Naive thymus-derived CD8-positive, alpha-beta T cell (primary cell): Measurements from ENCODE around the gene FZD2. TPM values are rescaled to one million over a fixed set of nuclear protein-coding genes. Genes with fewer than 3 reads are reported as not detected.
"Not testable (repeated sequence)": the region's sequence is repeated elsewhere in the genome, so short reads cannot be mapped to it uniquely, and the experiment has no call there.

Source experiments
- ATAC-seq, 2 donors: fragments of 150-1000 bp; cut with Tn5 transposase in 1 of 2; sonication (Bioruptor Pico), chemical (Tn5 transposase) in 1 of 2; 1 replicate in 1 of 2; 2 replicates in 1 of 2; pipeline ENCODE4 v1.10.0; 2021; ENCODE audit warnings: mild to moderate bottlenecking in 2 of 2, moderate library complexity in 2 of 2
- POLR2A ChIA-PET: fragments of 350-600 bp; sonication (Branson Sonifier 250); formaldehyde crosslinking; loops from one replicate; lab custom pipeline; 2021; ENCODE audit warnings: antibody characterized with exemption; lab: Charles Lee
- DNase-seq, 10 donors: peaks; one replicate each; pipeline versions ENCODE4 v3.0.0 to v3.0.0-alpha.2; 2020 to 2022
- H3K27ac Mint-ChIP-seq, 10 donors: one replicate each; pipeline ENCODE4 v1.8.0; 2020 to 2022; ENCODE audit warnings: mild to moderate bottlenecking in 10 of 10, mixed read lengths in 10 of 10, moderate library complexity in 4 of 10, inconsistent platforms in 1 of 10
- H3K27me3 Mint-ChIP-seq, 5 donors: one replicate each; pipeline ENCODE4 v1.8.0; 2021 to 2022; ENCODE audit warnings: mixed read lengths in 5 of 5
- H3K36me3 Mint-ChIP-seq, 3 donors: one replicate each; pipeline ENCODE4 v1.8.0; 2020 to 2022; ENCODE audit warnings: mixed read lengths in 3 of 3, mild to moderate bottlenecking in 2 of 3, inconsistent platforms in 1 of 3
- H3K4me1 Mint-ChIP-seq, 4 donors: one replicate each; pipeline ENCODE4 v1.8.0; 2021 to 2022; ENCODE audit warnings: mixed read lengths in 4 of 4
- H3K4me3 Mint-ChIP-seq, 10 donors: one replicate each; pipeline ENCODE4 v1.8.0; 2020 to 2022; ENCODE audit warnings: mild to moderate bottlenecking in 10 of 10, mixed read lengths in 10 of 10, moderate library complexity in 6 of 10, inconsistent platforms in 1 of 10
- H3K9me3 Mint-ChIP-seq, 9 donors: one replicate each; pipeline ENCODE4 v1.8.0; 2020 to 2022; ENCODE audit warnings: mixed read lengths in 9 of 9, mild to moderate bottlenecking in 3 of 9, inconsistent platforms in 1 of 9, moderate library complexity in 1 of 9
- polyA plus RNA-seq, 3 donors: library from polyadenylated mRNA; unstranded; fragments of 300-500 nt; fragmentation: Illumina TruSeq; gene quantifications; one replicate each; pipeline ENCODE4 v1.2.3, GENCODE V29; 2021
- total RNA-seq, 8 experiments: library from RNA in 2 of 8; stranded (reverse) in 2 of 8; gene quantifications; one replicate each; pipeline ENCODE4 v1.2.3 and lab custom pipeline; 2021 to 2026

Gene FZD2
- total and polyA plus RNA-seq, 5 experiments from 2014 or later, result 0.16 to 0.34 (median 0.24) TPM; not detected in 2

- peaks cover 4 to 6% (median 4%) of the 10 kb centered on the region in 3 donors for H3K36me3 Mint-ChIP-seq
Observed at GRCh38 chr17:44564429-44564828, 7.1 kb downstream of the FZD2 start.

GRCh38 chr17:44565866-44566443 is 8.7 kb downstream of the FZD2 start:
- POLR2A ChIA-PET, result no interaction called here
- Mint-ChIP-seq H3K27ac (no peak overlapping the region), H3K27me3 (peaks cover 17 to 54% (median 32%) of the 10 kb centered on the region in 5 donors), H3K4me3 (no peak overlapping the region), H3K36me3 (peaks cover 4 to 6% (median 4%) of the 10 kb centered on the region in 3 donors), H3K4me1 (peaks cover 1 to 10% (median 9%) of the 10 kb centered on the region in 4 donors), H3K9me3 (peaks cover 0 to 13% (median 5%) of the 10 kb centered on the region in 9 donors)
- ATAC-seq, result no peak
- no peak for DNase-seq

More at GRCh38 chr17:44564429-44564828, 7.1 kb downstream of the FZD2 start:
- Mint-ChIP-seq H3K9me3 (peaks cover 0 to 13% (median 5%) of the 10 kb centered on the region in 9 donors), H3K4me3 (no peak overlapping the region), H3K27me3 (peaks cover 18 to 67% (median 40%) of the 10 kb centered on the region in 5 donors), H3K27ac (no peak overlapping the region), H3K4me1 (peaks cover 1 to 10% (median 8%) of the 10 kb centered on the region in 4 donors)
- POLR2A ChIA-PET, result no interaction called here
- DNase-seq (no peak), ATAC-seq (no peak)

GRCh38 chr17:44568311-44568944 is 11.1 kb downstream of the FZD2 start:
- H3K4me3 Mint-ChIP-seq, result peak overlapping the region in 6 of 10 donors; percentile 24 to 61 (median 38)
- H3K36me3 Mint-ChIP-seq, ATAC-seq, DNase-seq, POLR2A ChIA-PET: not testable (repeated sequence)
- H3K27me3 Mint-ChIP-seq, result peaks cover 2 to 32% (median 17%) of the 10 kb centered on the region in 5 donors
- peaks cover 0 to 13% (median 5%) of the 10 kb centered on the region in 9 donors for H3K9me3 Mint-ChIP-seq
- H3K4me1 Mint-ChIP-seq, result peaks cover 1 to 10% (median 9%) of the 10 kb centered on the region in 4 donors
- peak overlapping the region in 2 of 10 donors; percentile 69 to 81 for H3K27ac Mint-ChIP-seq

GRCh38 chr17:44568945-44569858 is 11.9 kb downstream of the FZD2 start:
- DNase-seq, result peak in 3 of 10 donors; percentile 14 to 35 (median 24)
- Mint-ChIP-seq H3K27me3 (peaks cover 0 to 31% (median 15%) of the 10 kb centered on the region in 5 donors), H3K9me3 (peaks cover 0 to 13% (median 5%) of the 10 kb centered on the region in 9 donors), H3K4me1 (peaks cover 1 to 10% (median 9%) of the 10 kb centered on the region in 4 donors), H3K36me3 (peaks cover 4 to 6% (median 4%) of the 10 kb centered on the region in 3 donors), H3K27ac (peak overlapping the region in 4 of 10 donors; percentile 63 to 81 (median 72)), H3K4me3 (peak overlapping the region in 9 of 10 donors; percentile 18 to 61 (median 47))
- no peak for ATAC-seq
- POLR2A ChIA-PET, result interaction anchor here (0.6 kb wide), 1 partner anchor 433 kb away, joined by 5 read pairs; no protein-coding TSS in a partner anchor

- H3K9me3 Mint-ChIP-seq, result no peaks in the 10 kb centered on the region
- no peak overlapping the region for H3K27ac Mint-ChIP-seq
- peaks cover 5 to 24% (median 15%) of the 10 kb centered on the region in 5 donors for H3K27me3 Mint-ChIP-seq
- ATAC-seq (no peak), DNase-seq (peak in 1 of 10 donors; percentile 11)
- peaks cover 1 to 10% (median 8%) of the 10 kb centered on the region in 4 donors for H3K4me1 Mint-ChIP-seq
- no peaks in the 10 kb centered on the region for H3K36me3 Mint-ChIP-seq
- POLR2A ChIA-PET, result no interaction called here
- H3K4me3 Mint-ChIP-seq, result no peak overlapping the region
Observed at GRCh38 chr17:44572801-44573200, 15.5 kb downstream of the FZD2 start.

- peak overlapping the region in 1 of 10 donors; percentile 7 for H3K27ac Mint-ChIP-seq
- H3K9me3 Mint-ChIP-seq, result no peaks in the 10 kb centered on the region
- H3K4me3 Mint-ChIP-seq, result no peak overlapping the region
- H3K4me1 Mint-ChIP-seq, result peaks cover 0 to 4% (median 0%) of the 10 kb centered on the region in 4 donors
- peaks cover 14 to 34% (median 24%) of the 10 kb centered on the region in 5 donors for H3K27me3 Mint-ChIP-seq
- no peaks in the 10 kb centered on the region for H3K36me3 Mint-ChIP-seq
- DNase-seq, result no peak
- no peak for ATAC-seq
- POLR2A ChIA-PET, result no interaction called here
Observed at GRCh38 chr17:44575403-44575802, 18.1 kb downstream of the FZD2 start.

- H3K27me3 Mint-ChIP-seq, result peaks cover 26 to 38% (median 30%) of the 10 kb centered on the region in 5 donors
- POLR2A ChIA-PET, result interaction anchor here (0.6 kb wide), 1 partner anchor 49 kb away, joined by 3 read pairs; no protein-coding TSS in a partner anchor
Observed at GRCh38 chr17:44578947-44579346, 21.7 kb downstream of the FZD2 start.

GRCh38 chr17:44581868-44582267 is 24.6 kb downstream of the FZD2 start:
- POLR2A ChIA-PET, result interaction anchor here (0.6 kb wide), 1 partner anchor 65 kb away, joined by 6 read pairs; no protein-coding TSS in a partner anchor
- no peak overlapping the region for H3K27ac Mint-ChIP-seq
- no peaks in the 10 kb centered on the region for H3K36me3 Mint-ChIP-seq
- H3K27me3 Mint-ChIP-seq, result peaks cover 21 to 28% (median 23%) of the 10 kb centered on the region in 5 donors
- ATAC-seq (no peak), DNase-seq (peak in 1 of 10 donors; percentile 19)
- no peaks in the 10 kb centered on the region for H3K9me3 Mint-ChIP-seq
- peaks cover 0 to 4% (median 0%) of the 10 kb centered on the region in 4 donors for H3K4me1 Mint-ChIP-seq
- no peak overlapping the region for H3K4me3 Mint-ChIP-seq

More at GRCh38 chr17:44578947-44579346, 21.7 kb downstream of the FZD2 start:
- Mint-ChIP-seq H3K4me3 (no peak overlapping the region), H3K36me3 (no peaks in the 10 kb centered on the region), H3K9me3 (no peaks in the 10 kb centered on the region), H3K27ac (no peak overlapping the region), H3K4me1 (peaks cover 0 to 4% (median 0%) of the 10 kb centered on the region in 4 donors)
- ATAC-seq, result no peak
- DNase-seq, result no peak

GRCh38 chr17:44584443-44584842 is 27.2 kb downstream of the FZD2 start:
- no peaks in the 10 kb centered on the region for H3K9me3 Mint-ChIP-seq
- peak in 1 of 10 donors; percentile 6 for DNase-seq
- H3K27me3 Mint-ChIP-seq, result peaks cover 14 to 23% (median 21%) of the 10 kb centered on the region in 5 donors
- ATAC-seq, result no peak
- H3K4me1 Mint-ChIP-seq, result no peaks in the 10 kb centered on the region
- H3K27ac Mint-ChIP-seq, result peak overlapping the region in 1 of 10 donors; percentile 19
- no peaks in the 10 kb centered on the region for H3K36me3 Mint-ChIP-seq
- no peak overlapping the region for H3K4me3 Mint-ChIP-seq
- POLR2A ChIA-PET, result no interaction called here

- DNase-seq, result no peak
- Mint-ChIP-seq H3K36me3 (no peaks in the 10 kb centered on the region), H3K9me3 (no peaks in the 10 kb centered on the region), H3K27me3 (peaks cover 11 to 16% (median 14%) of the 10 kb centered on the region in 5 donors), H3K4me3 (peak overlapping the region in 1 of 10 donors; percentile 8), H3K4me1 (no peaks in the 10 kb centered on the region), H3K27ac (no peak overlapping the region)
- no peak for ATAC-seq
- POLR2A ChIA-PET, result no interaction called here
Observed at GRCh38 chr17:44585315-44585714, 28.0 kb downstream of the FZD2 start.

- H3K9me3 Mint-ChIP-seq, result no peaks in the 10 kb centered on the region
- no peak overlapping the region for H3K4me3 Mint-ChIP-seq
- DNase-seq (peak in 1 of 10 donors; percentile 53), ATAC-seq (no peak)
- no peak overlapping the region for H3K27ac Mint-ChIP-seq
- no peaks in the 10 kb centered on the region for H3K36me3 Mint-ChIP-seq
- peaks cover 0 to 7% (median 5%) of the 10 kb centered on the region in 5 donors for H3K27me3 Mint-ChIP-seq
- H3K4me1 Mint-ChIP-seq, result no peaks in the 10 kb centered on the region
- POLR2A ChIA-PET, result no interaction called here
Observed at GRCh38 chr17:44587339-44587738, 30.1 kb downstream of the FZD2 start.
